HEK293 (cell line): ENCODE results near the gene RLN3.

Source experiments
- CTCF ChIA-PET: fragments of 350-600 bp; formaldehyde crosslinking; extraction: SDS; loops from one replicate; lab custom pipeline; 2021; ENCODE audit warnings: antibody characterized with exemption; lab: Yijun Ruan, JAX
- POLR2A ChIA-PET: fragments of 300-600 bp; formaldehyde crosslinking; extraction: SDS; loops from one replicate; lab custom pipeline; 2020; ENCODE audit warnings: antibody characterized with exemption, inconsistent platforms; lab: Yijun Ruan, JAX
- H3K27ac ChIP-seq: fragments of 200-500 bp; sonication (Bioruptor generic); 2 replicates; pipeline ENCODE4 v1.5.1; 2014; ENCODE audit warnings: low read depth, low read length, control low read depth, inconsistent platforms; ENCODE audit errors: extremely low read depth
- H3K36me3 ChIP-seq, 2 experiments: fragments of 200-500 bp in 1 of 2; sonication (Bioruptor generic) in 1 of 2; 1 replicate in 1 of 2; 2 replicates in 1 of 2; pipeline ENCODE4 v1.5.1; 2014 to 2017; ENCODE audit warnings: inconsistent platforms in 2 of 2, low read length in 2 of 2; ENCODE audit not compliant: control insufficient read depth in 2 of 2, insufficient read depth in 1 of 2
- H3K4me1 ChIP-seq: fragments of 200-500 bp; sonication (Bioruptor generic); 2 replicates; pipeline ENCODE4 v1.5.1; 2014; ENCODE audit warnings: mild to moderate bottlenecking, low read length, inconsistent platforms; ENCODE audit not compliant: control insufficient read depth, insufficient read depth
- H3K4me3 ChIP-seq: 2 replicates; pipeline ENCODE4 v1.5.1; 2011; ENCODE audit warnings: low read depth, mild to moderate bottlenecking, control low read depth, low read length, moderate library complexity
- H3K9me3 ChIP-seq: fragments of 200-500 bp; sonication (Bioruptor generic); 2 replicates; pipeline ENCODE4 v1.5.1; 2014; ENCODE audit warnings: low read depth, low read length, inconsistent platforms; ENCODE audit not compliant: control insufficient read depth, insufficient read depth
- BCL11B ChIP-seq: fragments of 450-650 bp; formaldehyde crosslinking; IDR thresholded peaks from 2 replicates; pipeline ENCODE4 v1.5.1; 2016; ENCODE audit warnings: low read depth, missing biosample characterization, missing genetic modification characterization
- HOXA7 ChIP-seq: sonication (generic); formaldehyde crosslinking; IDR thresholded peaks from 2 replicates; pipeline ENCODE4 v1.8.1; 2022; ENCODE audit warnings: missing genetic modification reagents, borderline replicate concordance
- PRDM1 ChIP-seq: fragments of 450-650 bp; formaldehyde crosslinking; IDR thresholded peaks from 2 replicates; pipeline ENCODE4; 2016; ENCODE audit warnings: missing biosample characterization, missing genetic modification characterization
- SP3 ChIP-seq: fragments of 450-650 bp; formaldehyde crosslinking; IDR thresholded peaks from 2 replicates; pipeline ENCODE4 v1.5.1; 2016; ENCODE audit warnings: missing biosample characterization, missing genetic modification characterization
- YY1 ChIP-seq: fragments of 450-650 bp; formaldehyde crosslinking; IDR thresholded peaks from 2 replicates; pipeline ENCODE4 v1.5.1; 2018; ENCODE audit warnings: missing biosample characterization, missing genetic modification characterization
- YY2 ChIP-seq: fragments of 450-650 bp; formaldehyde crosslinking; IDR thresholded peaks from 2 replicates; pipeline ENCODE4 v1.5.1; 2016; ENCODE audit warnings: missing biosample characterization, missing genetic modification characterization
- ZBTB7A ChIP-seq: fragments of 450-650 bp; formaldehyde crosslinking; IDR thresholded peaks from 2 replicates; pipeline ENCODE4 v1.5.1; 2016; ENCODE audit warnings: low read depth, missing biosample characterization, missing genetic modification characterization
- ZFP3 ChIP-seq: fragments of 450-650 bp; formaldehyde crosslinking; IDR thresholded peaks from 2 replicates; pipeline ENCODE4 v1.5.1; 2016; ENCODE audit warnings: low read depth, missing biosample characterization, missing genetic modification characterization
- ZFP37 ChIP-seq: fragments of 450-650 bp; formaldehyde crosslinking; IDR thresholded peaks from 2 replicates; pipeline ENCODE4 v1.5.1; 2016; ENCODE audit warnings: missing biosample characterization, missing genetic modification characterization
- ZNF121 ChIP-seq: fragments of 450-650 bp; formaldehyde crosslinking; IDR thresholded peaks from 2 replicates; pipeline ENCODE4 v1.5.1; 2016; ENCODE audit warnings: missing biosample characterization, missing genetic modification characterization
- ZNF16 ChIP-seq: fragments of 450-650 bp; formaldehyde crosslinking; IDR thresholded peaks from 2 replicates; pipeline ENCODE4 v1.5.1; 2016; ENCODE audit warnings: low read depth, missing biosample characterization, missing genetic modification characterization
- ZNF214 ChIP-seq: fragments of 450-650 bp; formaldehyde crosslinking; IDR thresholded peaks from 2 replicates; pipeline ENCODE4 v1.5.1; 2017; ENCODE audit warnings: missing biosample characterization, mild to moderate bottlenecking, missing genetic modification characterization, borderline replicate concordance
- ZNF221 ChIP-seq: fragments of 450-650 bp; formaldehyde crosslinking; IDR thresholded peaks from 2 replicates; pipeline ENCODE4 v1.5.1; 2017; ENCODE audit warnings: missing biosample characterization, missing genetic modification characterization, borderline replicate concordance
- ZNF514 ChIP-seq: fragments of 450-650 bp; formaldehyde crosslinking; IDR thresholded peaks from 2 replicates; pipeline ENCODE4 v1.5.1; 2016; ENCODE audit warnings: missing biosample characterization, missing genetic modification characterization
- ZNF530 ChIP-seq: fragments of 450-650 bp; formaldehyde crosslinking; IDR thresholded peaks from 2 replicates; pipeline ENCODE4 v1.5.1; 2016; ENCODE audit warnings: low read depth, missing biosample characterization, missing genetic modification characterization
- ZNF544 ChIP-seq: fragments of 450-650 bp; formaldehyde crosslinking; IDR thresholded peaks from 2 replicates; pipeline ENCODE4 v1.5.0; 2017; ENCODE audit warnings: missing biosample characterization, missing genetic modification characterization
- ZNF785 ChIP-seq: fragments of 450-650 bp; formaldehyde crosslinking; IDR thresholded peaks from 2 replicates; pipeline ENCODE4 v1.5.1; 2016; ENCODE audit warnings: missing biosample characterization, missing genetic modification characterization
- ZNF791 ChIP-seq: fragments of 450-650 bp; formaldehyde crosslinking; IDR thresholded peaks from 2 replicates; pipeline ENCODE4 v1.5.1; 2016; ENCODE audit warnings: missing biosample characterization, missing genetic modification characterization
- ZNF792 ChIP-seq: fragments of 450-650 bp; formaldehyde crosslinking; IDR thresholded peaks from 2 replicates; pipeline ENCODE4 v1.5.1; 2016; ENCODE audit warnings: missing biosample characterization, missing genetic modification characterization
- TF ChIP-seq, protein P1 (sequence below): fragments of 450-650 bp; formaldehyde crosslinking; conservative IDR thresholded peaks from 2 replicates; pipeline ENCODE4 v1.5.1; 2016; ENCODE audit warnings: low read depth, missing biosample characterization, missing genetic modification characterization
- TF ChIP-seq, protein P2 (sequence below): fragments of 450-650 bp; formaldehyde crosslinking; IDR thresholded peaks from 2 replicates; pipeline ENCODE4 v1.5.1; 2016; ENCODE audit warnings: missing biosample characterization, missing genetic modification characterization

RLN3 gene

DNA sequence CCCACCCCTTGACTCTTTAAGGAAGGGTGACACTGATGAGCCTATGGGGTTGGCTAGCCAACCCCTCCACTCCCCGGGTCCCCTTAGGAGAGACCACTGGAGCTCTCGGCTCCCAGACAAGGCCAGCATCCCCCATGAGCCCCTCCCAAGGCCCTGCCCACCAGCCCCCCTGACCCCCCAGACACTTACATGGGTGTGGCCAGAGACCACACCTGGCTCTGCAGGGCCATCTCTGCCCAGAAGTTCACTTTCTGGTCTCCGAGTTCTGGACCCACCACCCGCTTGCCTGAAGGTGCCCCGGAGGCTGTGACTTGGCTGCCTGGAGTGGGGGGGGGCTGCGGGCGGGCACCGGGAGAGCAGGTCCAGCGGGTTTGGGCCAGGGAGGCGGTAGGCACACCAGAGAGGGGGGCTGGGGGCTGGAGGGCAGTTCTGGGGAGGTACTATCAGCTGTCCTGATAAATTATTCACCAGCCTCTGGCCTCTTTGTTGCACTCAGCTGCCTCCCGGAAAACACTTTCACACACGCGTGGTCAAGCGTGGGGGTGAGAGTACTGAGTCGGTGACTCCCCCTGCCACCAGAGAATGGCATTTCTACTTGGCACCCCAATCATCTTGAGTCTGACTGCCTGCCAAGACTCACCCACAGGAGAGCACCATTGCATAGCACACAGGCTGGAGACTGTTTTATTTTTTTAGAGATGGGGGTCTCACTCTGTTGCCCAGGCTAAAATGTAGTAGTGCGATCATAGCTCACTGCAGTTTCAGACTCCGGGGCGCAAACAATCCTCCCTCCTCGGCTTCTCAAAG lies 34.0 kb downstream of the RLN3 start, which contains the start of gene PALM3:
Gene PALM3, minus strand, starts transcription at position 326 of the 807 bp plus-strand sequence. Its CDS starts 96 bp downstream, at position 230.
- TF ChIP-seq ZNF792 (tag by site-specific recombination) (no peak), ZNF121 (tag by site-specific recombination) (peak; percentile 46; the same call in 1 of the 2 replicates), PRDM1 (tag by site-specific recombination) (no peak)
- H3K36me3 ChIP-seq: no peaks in the 10 kb centered on the region
- CTCF ChIA-PET: interaction anchor here (0.6 to 6.9 kb wide), 3 partner anchors 9 to 345 kb away, joined by 3 to 80 read pairs (median 8); partner anchors contain the start of gene MISP3
- no peak within 1 kb of the TSS for H3K4me3 ChIP-seq
- POLR2A ChIA-PET: no interaction called here
- no peak within 1 kb of the TSS for H3K27ac ChIP-seq
- H3K9me3 ChIP-seq: no peaks in the 10 kb centered on the region
- H3K4me1 ChIP-seq: peaks cover 4% of the 10 kb centered on the region

DNA sequence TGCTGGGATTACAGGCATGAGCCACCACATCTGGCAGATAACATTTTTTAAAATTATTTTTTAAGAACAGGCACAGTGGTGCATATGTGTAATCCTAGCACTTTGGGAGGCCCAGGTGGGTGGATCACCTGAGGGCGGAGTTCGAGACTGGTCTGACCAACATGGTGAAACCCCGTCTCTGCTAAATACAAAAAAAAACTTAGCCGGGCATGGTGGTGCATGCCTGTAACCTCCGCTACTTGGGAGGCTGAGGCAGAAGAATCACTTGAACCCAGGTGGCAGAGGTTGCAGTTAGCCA lies 34.6 kb downstream of the RLN3 start:
- peaks cover 4% of the 10 kb centered on the region for H3K4me1 ChIP-seq
- no peaks in the 10 kb centered on the region for H3K9me3 ChIP-seq
- H3K4me3 ChIP-seq: no peak overlapping the region
- H3K36me3 ChIP-seq: no peaks in the 10 kb centered on the region
- ChIA-PET CTCF (interaction anchor here (0.6 to 6.9 kb wide), 2 partner anchors 9 to 345 kb away, joined by 3 to 80 read pairs; partner anchors contain the start of gene MISP3), POLR2A (no interaction called here)
- H3K27ac ChIP-seq: no peak overlapping the region
- TF ChIP-seq ZNF530 (tag by site-specific recombination) (no peak), ZNF16 (tag by site-specific recombination) (no peak), ZNF791 (tag by site-specific recombination) (no peak), SP3 (tag by site-specific recombination) (no peak), YY2 (tag by site-specific recombination) (no peak), ZNF214 (tag by site-specific recombination) (no peak), ZNF544 (no peak)

DNA sequence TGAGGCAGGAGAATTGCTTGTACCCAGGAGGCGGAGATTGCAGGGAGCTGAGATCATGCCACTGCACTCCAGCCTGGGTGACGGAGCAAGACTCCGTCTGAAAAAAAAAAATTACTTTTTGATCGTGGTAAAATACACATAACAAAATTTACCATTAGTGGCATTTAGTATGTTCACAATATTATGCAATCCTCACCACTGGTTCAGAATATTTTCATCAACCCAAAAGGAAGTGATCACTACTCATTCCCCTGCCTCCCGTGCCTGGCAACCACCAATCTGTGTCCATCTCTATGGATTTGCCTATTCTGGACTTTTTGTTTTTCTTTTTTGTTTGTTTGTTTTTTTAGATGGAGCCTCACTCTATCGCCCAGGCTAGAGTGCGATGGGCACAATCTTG lies 35.2 kb downstream of the RLN3 start:
- CTCF ChIA-PET: no interaction called here
- TF ChIP-seq, protein P1, sequence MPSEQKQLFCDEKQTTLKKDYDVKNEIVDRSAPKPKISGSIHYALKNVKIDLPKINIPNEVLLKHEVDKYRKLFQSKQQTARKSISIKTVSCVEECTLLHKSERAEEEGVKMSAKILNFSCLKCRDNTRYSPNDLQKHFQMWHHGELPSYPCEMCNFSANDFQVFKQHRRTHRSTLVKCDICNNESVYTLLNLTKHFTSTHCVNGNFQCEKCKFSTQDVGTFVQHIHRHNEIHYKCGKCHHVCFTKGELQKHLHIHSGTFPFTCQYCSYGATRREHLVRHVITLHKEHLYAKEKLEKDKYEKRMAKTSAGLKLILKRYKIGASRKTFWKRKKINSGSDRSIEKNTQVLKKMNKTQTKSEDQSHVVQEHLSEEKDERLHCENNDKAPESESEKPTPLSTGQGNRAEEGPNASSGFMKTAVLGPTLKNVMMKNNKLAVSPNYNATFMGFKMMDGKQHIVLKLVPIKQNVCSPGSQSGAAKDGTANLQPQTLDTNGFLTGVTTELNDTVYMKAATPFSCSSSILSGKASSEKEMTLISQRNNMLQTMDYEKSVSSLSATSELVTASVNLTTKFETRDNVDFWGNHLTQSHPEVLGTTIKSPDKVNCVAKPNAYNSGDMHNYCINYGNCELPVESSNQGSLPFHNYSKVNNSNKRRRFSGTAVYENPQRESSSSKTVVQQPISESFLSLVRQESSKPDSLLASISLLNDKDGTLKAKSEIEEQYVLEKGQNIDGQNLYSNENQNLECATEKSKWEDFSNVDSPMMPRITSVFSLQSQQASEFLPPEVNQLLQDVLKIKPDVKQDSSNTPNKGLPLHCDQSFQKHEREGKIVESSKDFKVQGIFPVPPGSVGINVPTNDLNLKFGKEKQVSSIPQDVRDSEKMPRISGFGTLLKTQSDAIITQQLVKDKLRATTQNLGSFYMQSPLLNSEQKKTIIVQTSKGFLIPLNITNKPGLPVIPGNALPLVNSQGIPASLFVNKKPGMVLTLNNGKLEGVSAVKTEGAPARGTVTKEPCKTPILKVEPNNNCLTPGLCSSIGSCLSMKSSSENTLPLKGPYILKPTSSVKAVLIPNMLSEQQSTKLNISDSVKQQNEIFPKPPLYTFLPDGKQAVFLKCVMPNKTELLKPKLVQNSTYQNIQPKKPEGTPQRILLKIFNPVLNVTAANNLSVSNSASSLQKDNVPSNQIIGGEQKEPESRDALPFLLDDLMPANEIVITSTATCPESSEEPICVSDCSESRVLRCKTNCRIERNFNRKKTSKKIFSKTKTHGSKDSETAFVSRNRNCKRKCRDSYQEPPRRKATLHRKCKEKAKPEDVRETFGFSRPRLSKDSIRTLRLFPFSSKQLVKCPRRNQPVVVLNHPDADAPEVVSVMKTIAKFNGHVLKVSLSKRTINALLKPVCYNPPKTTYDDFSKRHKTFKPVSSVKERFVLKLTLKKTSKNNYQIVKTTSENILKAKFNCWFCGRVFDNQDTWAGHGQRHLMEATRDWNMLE (tag by site-specific recombination): no peak
- TF ChIP-seq ZNF514 (tag by site-specific recombination) (no peak), ZFP3 (tag by site-specific recombination) (no peak), YY1 (no peak), YY2 (tag by site-specific recombination) (no peak), BCL11B (no peak), HOXA7 (no peak), ZFP37 (tag by site-specific recombination) (no peak), ZBTB7A (tag by site-specific recombination) (no peak), ZNF221 (tag by site-specific recombination) (no peak), ZNF785 (tag by site-specific recombination) (no peak)
- TF ChIP-seq, protein P2, sequence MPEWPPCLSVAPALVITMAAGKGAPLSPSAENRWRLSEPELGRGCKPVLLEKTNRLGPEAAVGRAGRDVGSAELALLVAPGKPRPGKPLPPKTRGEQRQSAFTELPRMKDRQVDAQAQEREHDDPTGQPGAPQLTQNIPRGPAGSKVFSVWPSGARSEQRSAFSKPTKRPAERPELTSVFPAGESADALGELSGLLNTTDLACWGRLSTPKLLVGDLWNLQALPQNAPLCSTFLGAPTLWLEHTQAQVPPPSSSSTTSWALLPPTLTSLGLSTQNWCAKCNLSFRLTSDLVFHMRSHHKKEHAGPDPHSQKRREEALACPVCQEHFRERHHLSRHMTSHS (tag by site-specific recombination): no peak
- H3K9me3 ChIP-seq: no peaks in the 10 kb centered on the region

More for the DNA sequence above, 35.2 kb downstream of the RLN3 start:
- Histone ChIP-seq H3K4me3 (no peak overlapping the region), H3K4me1 (peaks cover 2% of the 10 kb centered on the region), H3K27ac (no peak overlapping the region), H3K36me3 (no peaks in the 10 kb centered on the region)
- POLR2A ChIA-PET: no interaction called here
